Motor neuron (in vitro differentiated cells): Measurements from ENCODE around the gene FBLN7. TPM values are rescaled to one million over a fixed set of nuclear protein-coding genes. Genes with fewer than 3 reads are reported as not detected.
A peak's percentile ranks its signal among the peaks of the same experiment; 100 is the strongest.

Experiments
- ATAC-seq, 8 experiments: fragments of 200-7000 bp; cut with Tn5 transposase; replicated peaks in 6 of 8; 2 replicates each; pipeline ENCODE4 v1.8.0; 2021; ENCODE audit warnings: mild to moderate bottlenecking in 8 of 8, moderate library complexity in 8 of 8
- H3K27ac ChIP-seq, 2 donors: fragments of 250-450 bp; sonication (Bioruptor Pico); 2 replicates each; pipeline ENCODE4 v1.9.0; 2021; ENCODE audit warnings: antibody characterized with exemption in 2 of 2, mild to moderate bottlenecking in 2 of 2, moderate library complexity in 1 of 2
- H3K4me1 ChIP-seq, 2 donors: fragments of 250-450 bp; sonication (Bioruptor Pico); replicated peaks in 1 of 2; 2 replicates each; pipeline ENCODE4 v1.6.1; 2021; ENCODE audit warnings: antibody characterized with exemption in 2 of 2, mild to moderate bottlenecking in 2 of 2, moderate library complexity in 1 of 2
- H3K4me3 ChIP-seq, 5 donors: fragments of 250-450 bp; sonication (Bioruptor Pico); 2 replicates each; pipeline ENCODE4 v1.9.0; 2021; ENCODE audit warnings: antibody characterized with exemption in 5 of 5, mild to moderate bottlenecking in 5 of 5, moderate library complexity in 4 of 5
- WGBS, 10 experiments: fragments of 450-650 bp; shearing (Covaris generic); methylation state at CpG; one replicate each; pipeline ENCODE4 v1.0.0; 2022; 5-methylcytosine and 5-hydroxymethylcytosine counted together
- in situ Hi-C, 9 experiments: fragments of 400-800 bp; cut with MboI; loops; one replicate each; pipeline ENCODE4 v1.15.0; 2021; ENCODE audit warnings: low sequenced_read_pairs in 9 of 9, low pct_unique_long_range_greater_than_20kb in 2 of 9; ENCODE audit not compliant: unreplicated experiment in 9 of 9
- total RNA-seq, 8 experiments: library from RNA; unstranded; fragments of 300-600 nt; gene quantifications; 2 replicates each; pipeline versions ENCODE4 v1.2.3 to v1.2.4, GENCODE V29; 2022

Gene FBLN7
- total RNA-seq, 8 experiments from 2014 or later = 0.13 to 5.0 (median 0.73) TPM

DNA sequence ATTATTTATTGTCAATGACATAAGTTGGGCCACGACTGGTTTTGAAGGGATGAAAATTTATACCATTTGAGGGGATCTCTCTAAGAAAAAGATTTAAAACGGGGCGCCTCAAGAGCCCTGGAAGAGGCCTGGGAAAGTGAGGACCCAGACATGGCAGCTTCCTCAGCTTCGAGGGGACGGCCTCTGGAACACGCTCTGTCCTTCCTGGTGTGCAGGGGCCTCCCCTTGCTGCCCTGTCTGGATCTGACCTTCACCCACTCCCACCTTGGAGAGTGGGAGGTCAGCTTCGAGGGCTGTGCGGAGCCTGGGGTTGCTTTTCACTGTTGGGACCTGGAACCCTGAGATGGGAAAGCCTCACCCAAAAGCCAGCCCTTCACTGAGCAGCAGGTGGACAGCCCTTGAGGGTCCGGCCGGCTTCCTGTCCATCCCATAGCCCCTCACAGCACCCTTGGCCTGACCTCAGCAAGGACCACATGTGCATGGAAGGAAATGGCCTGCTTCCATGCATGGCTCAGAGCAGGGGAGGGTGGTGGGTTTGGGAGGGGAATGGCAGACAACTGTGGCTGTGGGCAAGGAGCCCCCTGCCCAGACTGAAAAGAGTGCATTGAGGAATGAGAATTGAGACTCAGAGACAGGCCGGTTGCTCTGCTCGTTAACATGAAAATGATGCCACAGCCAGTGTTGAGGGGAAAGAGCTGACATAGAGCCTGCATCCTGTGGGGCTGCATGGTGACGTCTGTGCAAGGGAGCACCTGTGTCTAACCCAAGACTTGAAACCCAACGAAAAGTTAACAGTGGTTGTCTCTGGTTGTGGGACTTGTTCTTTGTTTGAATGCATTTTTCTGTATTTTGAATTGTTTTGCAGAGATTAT is 16.3 kb downstream of the FBLN7 start:
- in situ Hi-C loops = no loop called here
- no peak overlapping the region for H3K27ac ChIP-seq
- 35 to 100% (median 71%) methylated on average over 2 to 8 of the region's 14 CpGs; no CpG with 5 or more reads in 2 of the 10 experiments for WGBS, 10 experiments

DNA sequence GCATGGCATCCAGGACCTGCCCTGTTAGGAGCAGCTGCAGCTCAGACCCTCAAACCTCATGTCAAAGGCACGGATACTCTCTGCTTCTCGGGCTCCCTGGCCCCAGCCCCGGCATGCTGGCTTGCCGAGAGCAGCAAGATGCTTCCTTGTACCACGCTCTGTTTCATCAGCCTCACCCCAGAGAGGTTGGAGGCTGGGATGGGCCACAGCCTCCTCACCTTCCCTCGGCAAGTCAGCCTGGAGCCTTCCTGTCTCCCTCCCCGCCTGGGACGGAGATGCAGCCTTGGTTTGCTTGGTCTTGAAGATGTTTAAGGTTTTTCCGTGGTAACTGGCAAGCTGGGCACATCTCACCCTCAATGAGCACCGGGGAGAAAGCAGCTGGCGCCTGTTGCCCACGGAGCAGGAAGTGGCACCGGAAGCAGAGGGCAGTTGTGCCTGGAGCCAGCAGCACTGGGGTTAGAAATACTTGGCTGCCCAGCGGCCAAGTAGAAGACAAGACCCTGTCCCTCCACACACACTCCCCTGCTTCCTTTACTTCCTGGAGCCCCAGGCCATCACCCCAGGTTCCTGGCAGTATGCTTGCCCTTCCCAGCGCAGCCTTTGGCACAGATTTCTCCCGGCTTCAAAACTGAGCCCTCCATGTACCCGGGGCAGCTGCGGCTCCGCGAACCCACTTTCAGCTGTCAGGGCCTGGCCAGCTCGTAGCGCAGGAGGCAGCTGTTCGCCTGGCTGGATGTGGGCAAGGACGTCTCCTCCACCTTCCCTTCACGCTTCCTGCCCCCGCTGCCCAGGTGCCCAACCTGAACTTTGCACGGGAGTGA is 17.4 kb downstream of the FBLN7 start:
- WGBS, 10 experiments = 78 to 96% (median 90%) methylated on average over 2 to 12 of the region's 27 CpGs; no CpG with 5 or more reads in 3 of the 10 experiments
- H3K27ac ChIP-seq = no peak overlapping the region
- in situ Hi-C loops = no loop called here
- no peaks in the 10 kb centered on the region for H3K4me1 ChIP-seq
- ATAC-seq = no peak
- no peak overlapping the region for H3K4me3 ChIP-seq

More for the DNA sequence above, 16.3 kb downstream of the FBLN7 start:
- H3K4me1 ChIP-seq = peaks cover 0 to 4% of the 10 kb centered on the region in 2 donors
- no peak overlapping the region for H3K4me3 ChIP-seq
- no peak for ATAC-seq

DNA sequence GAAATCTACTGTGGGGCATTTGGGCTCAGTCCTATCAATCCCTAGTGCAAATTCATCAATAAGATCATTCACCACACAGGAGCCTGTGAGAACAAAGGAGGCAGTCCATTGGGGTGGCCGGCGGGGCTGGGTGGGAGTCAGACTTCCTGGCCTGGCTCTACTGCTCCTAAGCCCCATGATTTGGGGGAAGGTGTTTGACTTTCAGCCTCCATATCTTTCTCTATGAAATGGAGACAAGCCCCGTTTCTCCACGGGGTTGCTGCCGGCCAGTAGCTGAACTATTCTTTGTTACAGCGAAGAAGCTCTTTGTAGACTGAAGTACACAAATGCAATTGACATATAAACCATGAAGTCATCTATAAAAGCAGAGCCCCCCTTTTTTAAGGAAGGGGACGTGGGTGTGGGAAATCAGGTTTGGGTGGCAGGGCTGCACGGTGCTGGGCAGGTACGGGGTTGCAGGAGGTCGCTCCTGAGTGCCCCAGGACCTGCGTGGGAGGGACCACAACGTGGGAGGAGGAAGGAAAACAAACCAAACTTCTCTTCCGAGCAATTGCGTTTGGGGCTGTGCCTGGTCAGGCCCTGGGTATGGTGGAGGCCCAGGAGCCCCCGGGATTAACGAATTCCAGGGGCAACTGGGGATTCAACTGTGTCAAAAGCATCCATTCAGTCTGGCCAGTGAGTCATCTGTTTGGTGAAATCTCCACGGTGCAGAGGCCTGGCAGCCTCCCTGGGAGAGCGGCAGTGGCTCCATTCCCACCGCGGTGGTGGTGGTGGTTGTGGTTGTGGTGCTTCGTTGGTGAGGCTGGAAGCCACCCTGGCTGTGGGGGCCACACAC is 18.2 kb downstream of the FBLN7 start:
- no peak overlapping the region for H3K27ac ChIP-seq
- in situ Hi-C loops = no loop called here
- WGBS, 10 experiments = 8 to 97% (median 82%) methylated on average over 2 to 9 of the region's 21 CpGs; no CpG with 5 or more reads in 3 of the 10 experiments
- H3K4me3 ChIP-seq = no peak overlapping the region
- no peaks in the 10 kb centered on the region for H3K4me1 ChIP-seq
- no peak for ATAC-seq

DNA sequence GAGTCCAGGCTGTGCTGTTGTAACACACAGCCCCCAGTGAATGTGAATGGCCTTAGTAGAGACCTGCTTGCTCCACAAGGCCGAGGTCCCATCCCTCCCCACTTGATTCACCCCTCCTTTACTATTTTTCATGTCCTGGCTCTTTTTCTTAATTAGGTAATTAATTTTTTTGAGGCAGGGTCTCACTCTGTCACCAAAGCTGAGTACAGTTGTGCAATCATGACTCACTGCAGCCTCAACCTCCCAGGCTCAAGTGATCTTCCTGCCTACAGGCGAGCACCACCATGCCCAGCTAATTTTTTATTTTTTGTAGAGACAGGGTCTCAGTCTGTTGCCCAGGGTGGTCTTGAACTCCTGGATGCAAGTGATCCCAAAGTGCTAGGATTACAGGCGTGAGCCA is 19.3 kb downstream of the FBLN7 start:
- no peak for ATAC-seq
- Histone ChIP-seq H3K27ac (no peak overlapping the region), H3K4me3 (no peak overlapping the region), H3K4me1 (no peaks in the 10 kb centered on the region)
- in situ Hi-C loops = no loop called here
- WGBS, 10 experiments = 0 to 100% (median 67%) methylated on average over 1 to 3 of the region's 3 CpGs; no CpG with 5 or more reads in 5 of the 10 experiments

DNA sequence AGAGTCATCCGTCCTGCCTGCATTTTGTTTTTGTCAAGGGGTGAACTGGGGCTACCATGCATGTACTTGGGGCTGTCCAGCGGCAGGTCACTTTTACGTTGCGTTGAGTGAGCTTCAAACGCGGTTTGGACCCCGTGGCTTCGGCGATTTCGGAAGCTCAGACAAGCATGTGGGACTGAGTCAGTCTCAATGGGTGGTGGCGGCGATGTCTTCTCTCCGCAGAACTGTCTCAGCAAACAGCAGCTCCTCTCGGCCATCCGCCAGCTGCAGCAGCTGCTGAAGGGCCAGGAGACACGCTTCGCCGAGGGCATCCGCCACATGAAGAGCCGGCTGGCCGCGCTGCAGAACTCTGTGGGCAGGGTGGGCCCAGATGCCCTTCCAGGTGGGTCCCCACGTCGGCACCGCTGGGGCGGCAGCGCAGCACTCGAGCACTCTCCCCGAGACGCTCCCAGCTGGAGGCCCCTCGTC is 21.3 kb downstream of the FBLN7 start:
- H3K4me3 ChIP-seq = no peak overlapping the region
- ATAC-seq = peak in 1 of 8 experiments; percentile 41
- H3K27ac ChIP-seq = no peak overlapping the region
- no peaks in the 10 kb centered on the region for H3K4me1 ChIP-seq
- in situ Hi-C loops = no loop called here
- WGBS, 10 experiments = 13 to 84% (median 77%) methylated on average over 1 to 5 of the region's 31 CpGs; no CpG with 5 or more reads in 6 of the 10 experiments

DNA sequence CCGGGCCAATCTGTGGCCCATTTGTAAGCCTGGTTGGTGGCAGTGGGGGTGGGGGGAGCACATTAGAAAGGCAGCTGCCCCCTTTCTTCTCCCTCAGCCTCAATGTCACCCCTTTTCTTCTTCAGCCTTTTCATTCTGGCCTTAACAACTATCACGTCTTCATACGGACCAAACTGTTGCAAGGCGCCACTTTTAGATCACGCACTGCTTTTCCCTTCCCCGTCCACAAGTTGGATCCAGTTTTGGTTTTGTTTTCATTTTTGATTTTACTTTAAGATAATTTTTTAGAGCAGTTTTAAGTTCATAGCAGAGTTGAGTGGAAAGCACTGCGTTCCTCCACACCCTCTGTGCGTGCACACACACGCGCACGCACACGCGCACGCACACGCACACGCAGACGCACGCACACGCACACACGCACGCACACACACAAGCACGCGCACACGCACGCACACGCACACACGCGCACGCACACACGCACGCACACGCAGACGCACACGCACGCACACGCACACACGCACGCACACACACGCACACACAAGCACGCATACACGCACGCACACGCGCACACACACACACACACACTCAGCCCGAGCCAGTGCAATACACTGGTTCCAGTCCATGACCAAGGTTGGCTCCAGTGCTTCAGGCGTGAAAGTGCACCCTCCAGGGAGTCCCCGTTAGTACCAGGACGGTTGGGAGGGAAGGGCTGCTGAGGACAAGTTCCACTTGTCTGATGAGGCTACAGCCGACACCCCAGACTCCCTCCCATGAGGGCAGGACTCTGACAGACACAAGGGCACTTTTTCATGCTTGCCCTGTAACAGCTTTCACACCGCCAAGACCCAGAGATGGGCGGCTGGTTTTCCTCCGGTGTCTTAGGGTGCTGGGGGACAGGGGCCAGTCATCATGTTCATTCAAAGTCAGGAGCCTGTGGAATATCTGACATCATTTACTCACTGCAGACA is 22.4 kb downstream of the FBLN7 start:
- no peak overlapping the region for H3K27ac ChIP-seq
- no peak overlapping the region for H3K4me3 ChIP-seq
- in situ Hi-C loops = no loop called here
- ATAC-seq = no peak
- H3K4me1 ChIP-seq = no peaks in the 10 kb centered on the region
- WGBS, 10 experiments = 88 to 100% (median 97%) methylated on average over 1 to 19 of the region's 52 CpGs; no CpG with 5 or more reads in 1 of the 10 experiments

DNA sequence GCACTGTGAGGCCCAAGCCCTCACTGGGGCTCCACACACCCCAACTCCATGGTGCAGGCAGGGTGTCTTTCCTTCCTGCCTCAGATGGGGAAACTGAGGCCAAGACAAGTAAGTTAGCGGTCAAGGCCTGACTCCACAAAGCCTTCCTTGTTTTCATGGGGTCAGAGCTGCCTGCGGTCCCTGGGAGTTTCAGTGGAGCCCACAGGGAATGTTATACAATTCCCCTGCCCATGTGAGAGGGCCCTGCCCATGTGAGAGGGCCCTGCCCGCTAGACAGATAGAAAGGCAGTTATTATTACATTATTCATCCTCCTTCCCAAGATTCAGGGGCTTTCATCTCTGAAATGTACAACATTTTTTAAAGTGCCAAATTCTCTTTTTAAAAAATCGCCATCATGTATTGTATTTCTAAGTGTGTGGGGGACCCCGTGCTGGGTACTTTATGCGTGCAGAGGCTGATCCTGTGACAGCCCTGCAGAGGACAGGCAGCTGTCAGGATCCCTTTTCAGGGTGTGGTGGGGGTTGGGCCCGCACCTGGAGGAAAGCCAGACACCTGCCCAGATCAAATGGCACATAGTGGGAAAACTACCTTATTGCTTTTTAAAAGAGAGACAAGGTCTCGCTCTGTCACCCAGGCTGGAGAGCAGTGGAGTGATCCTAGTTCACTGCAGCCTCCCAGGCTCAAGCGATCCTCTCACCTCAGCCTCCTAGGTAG is 23.4 kb downstream of the FBLN7 start:
- no peaks in the 10 kb centered on the region for H3K4me1 ChIP-seq
- in situ Hi-C loops = no loop called here
- H3K4me3 ChIP-seq = no peak overlapping the region
- WGBS, 10 experiments = 60 to 96% (median 88%) methylated on average over 2 to 5 of the region's 9 CpGs; no CpG with 5 or more reads in 2 of the 10 experiments
- ATAC-seq = no peak
- H3K27ac ChIP-seq = no peak overlapping the region

DNA sequence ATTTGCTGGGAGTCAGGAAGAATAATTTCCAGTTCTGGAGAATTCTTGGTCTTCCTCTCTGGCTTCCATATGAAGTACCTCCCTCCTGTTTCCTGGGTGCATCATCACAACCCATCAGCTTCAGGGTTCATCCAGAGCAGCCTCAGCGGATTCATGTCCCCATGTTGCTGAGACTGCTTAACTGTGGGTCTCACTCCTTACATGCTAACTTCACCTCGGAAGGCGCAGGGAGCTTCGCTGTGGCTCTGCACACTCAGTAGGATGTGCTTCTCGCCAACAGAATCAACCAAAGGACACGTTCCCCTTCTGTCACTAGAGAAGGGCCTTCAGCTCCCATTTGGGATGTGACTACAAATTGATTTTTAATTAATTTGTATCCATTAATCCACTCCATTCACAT is 24.2 kb downstream of the FBLN7 start:
- Histone ChIP-seq H3K4me1 (no peaks in the 10 kb centered on the region), H3K27ac (no peak overlapping the region), H3K4me3 (no peak overlapping the region)
- in situ Hi-C loops = no loop called here
- ATAC-seq = no peak
- 80 to 100% (median 96%) methylated on average over 1 to 5 of the region's 6 CpGs; no CpG with 5 or more reads in 3 of the 10 experiments for WGBS, 10 experiments

DNA sequence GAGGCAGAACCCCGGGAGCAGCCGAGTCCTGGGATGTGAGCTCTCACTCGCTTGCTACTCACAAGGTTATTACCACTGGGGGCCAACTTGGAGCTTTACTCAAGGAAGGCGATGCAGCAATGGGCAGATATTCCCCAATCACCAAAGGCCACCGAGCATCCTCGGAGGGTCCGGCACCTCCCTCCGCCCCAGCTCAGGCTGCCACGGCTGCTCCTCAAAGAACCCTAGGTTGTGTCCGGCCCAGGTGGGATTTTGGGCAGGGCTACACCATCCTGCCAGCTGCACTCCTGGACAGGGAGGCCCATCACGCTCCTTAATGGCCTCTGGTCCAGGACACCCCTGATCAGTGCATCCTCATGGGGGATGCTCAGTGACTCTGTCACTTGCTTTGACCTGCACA is 24.8 kb downstream of the FBLN7 start:
- no peaks in the 10 kb centered on the region for H3K4me1 ChIP-seq
- in situ Hi-C loops = no loop called here
- ATAC-seq = no peak
- WGBS, 10 experiments = 92 to 100% (median 97%) methylated on average over 2 to 8 of the region's 11 CpGs; no CpG with 5 or more reads in 3 of the 10 experiments
- H3K27ac ChIP-seq = no peak overlapping the region
- no peak overlapping the region for H3K4me3 ChIP-seq

DNA sequence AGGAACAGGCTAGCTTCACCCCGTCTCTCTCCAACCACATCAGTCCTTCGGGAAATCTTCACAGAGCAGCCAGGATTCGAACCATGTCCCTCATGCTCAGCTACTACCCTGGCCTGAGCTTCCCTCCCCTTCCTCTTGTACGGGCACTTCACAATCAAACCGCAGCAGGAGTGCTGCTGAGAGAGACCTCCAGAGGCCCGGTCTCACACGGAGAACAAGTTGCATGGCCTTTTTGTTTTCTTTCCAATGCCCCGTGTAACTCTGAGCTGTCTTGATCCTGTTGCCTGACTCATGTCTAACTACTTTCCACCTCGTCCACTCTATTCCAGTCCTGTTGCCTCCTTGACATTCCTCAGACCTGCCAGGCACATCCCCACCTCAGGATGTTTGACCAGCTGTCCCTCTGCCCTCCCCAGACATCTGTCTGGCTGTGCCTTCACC is 25.4 kb downstream of the FBLN7 start:
- no peaks in the 10 kb centered on the region for H3K4me1 ChIP-seq
- WGBS, 10 experiments = 53 to 100% (median 73%) methylated on average over 1 to 7 of the region's 9 CpGs; no CpG with 5 or more reads in 2 of the 10 experiments
- in situ Hi-C loops = no loop called here
- no peak overlapping the region for H3K4me3 ChIP-seq
- ATAC-seq = no peak
- no peak overlapping the region for H3K27ac ChIP-seq

DNA sequence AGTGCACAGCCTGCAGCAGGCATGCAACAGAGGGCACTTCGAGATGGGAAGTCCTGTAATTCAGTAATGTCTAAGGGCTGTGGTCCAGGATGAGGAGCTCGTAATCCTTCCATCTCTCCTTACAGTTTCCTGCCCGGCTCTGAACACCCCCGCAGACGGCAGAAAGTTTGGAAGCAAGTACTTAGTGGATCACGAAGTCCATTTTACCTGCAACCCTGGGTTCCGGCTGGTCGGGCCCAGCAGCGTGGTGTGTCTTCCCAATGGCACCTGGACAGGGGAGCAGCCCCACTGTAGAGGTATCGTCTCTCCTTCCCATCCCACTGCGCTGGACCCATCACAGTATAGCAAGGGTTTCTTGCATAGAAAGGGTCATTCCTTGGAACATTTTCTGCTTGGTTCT is 26.7 kb downstream of the FBLN7 start:
- Histone ChIP-seq H3K27ac (no peak overlapping the region), H3K4me3 (no peak overlapping the region), H3K4me1 (no peaks in the 10 kb centered on the region)
- 76 to 100% (median 94%) methylated on average over 1 to 11 of the region's 11 CpGs; no CpG with 5 or more reads in 3 of the 10 experiments for WGBS, 10 experiments
- ATAC-seq = no peak
- in situ Hi-C loops = no loop called here
